NCI-H1694 (cell line): ENCODE data around the gene KCNK2.

Source experiments
- DNase-seq: peaks from one replicate; lab custom pipeline; 2025; lab: John Stamatoyannopoulos, UW

KCNK2 gene, protein sequence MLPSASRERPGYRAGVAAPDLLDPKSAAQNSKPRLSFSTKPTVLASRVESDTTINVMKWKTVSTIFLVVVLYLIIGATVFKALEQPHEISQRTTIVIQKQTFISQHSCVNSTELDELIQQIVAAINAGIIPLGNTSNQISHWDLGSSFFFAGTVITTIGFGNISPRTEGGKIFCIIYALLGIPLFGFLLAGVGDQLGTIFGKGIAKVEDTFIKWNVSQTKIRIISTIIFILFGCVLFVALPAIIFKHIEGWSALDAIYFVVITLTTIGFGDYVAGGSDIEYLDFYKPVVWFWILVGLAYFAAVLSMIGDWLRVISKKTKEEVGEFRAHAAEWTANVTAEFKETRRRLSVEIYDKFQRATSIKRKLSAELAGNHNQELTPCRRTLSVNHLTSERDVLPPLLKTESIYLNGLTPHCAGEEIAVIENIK

DNA sequence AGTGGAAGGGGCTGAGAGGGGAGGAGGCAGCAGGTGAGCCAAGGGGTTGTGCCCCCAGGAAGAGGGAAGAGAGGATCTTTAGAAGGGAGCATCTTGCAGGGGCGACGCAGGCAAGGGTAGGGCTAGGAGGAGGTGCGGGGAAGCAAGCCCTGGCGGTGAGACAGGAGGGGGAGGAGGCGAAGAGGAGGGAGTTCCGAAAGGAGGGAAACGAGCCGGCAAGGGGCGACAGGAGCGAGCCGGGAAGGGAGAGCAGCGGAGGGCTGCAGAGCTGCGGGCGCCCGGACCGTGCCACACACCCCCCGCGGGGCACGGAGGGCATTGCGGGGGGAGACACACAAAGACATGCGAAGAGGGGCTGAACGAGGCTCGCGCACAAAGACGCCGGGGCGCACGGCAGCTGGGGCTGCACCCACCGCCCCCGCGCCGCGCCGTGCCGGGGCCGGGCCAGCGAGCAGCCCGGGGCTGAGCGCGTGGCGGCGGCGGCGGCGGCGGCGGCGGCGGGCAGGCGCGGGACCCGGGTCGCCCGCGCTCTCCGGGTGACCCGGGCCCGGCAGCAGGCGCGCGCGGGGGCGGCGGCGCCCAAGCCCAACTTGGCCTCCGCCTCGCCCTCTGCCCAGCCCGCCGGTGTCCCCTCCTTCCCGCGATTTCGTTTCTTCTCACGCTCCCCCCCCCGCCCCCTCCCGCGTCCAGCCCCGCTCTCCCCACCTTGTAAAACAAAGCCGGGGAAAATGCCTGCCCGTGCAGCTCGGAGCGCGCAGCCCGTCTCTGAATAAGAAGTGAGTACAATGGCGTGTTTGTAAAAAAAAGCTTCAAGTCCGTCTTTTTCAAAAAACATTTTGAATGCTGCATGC, at the start of gene KCNK2:
KCNK2 (plus strand) TSS at position 206 of the 851 bp plus-strand sequence. CDS start 649 bp downstream, outside the sequence.
- DNase-seq = no peak

DNA sequence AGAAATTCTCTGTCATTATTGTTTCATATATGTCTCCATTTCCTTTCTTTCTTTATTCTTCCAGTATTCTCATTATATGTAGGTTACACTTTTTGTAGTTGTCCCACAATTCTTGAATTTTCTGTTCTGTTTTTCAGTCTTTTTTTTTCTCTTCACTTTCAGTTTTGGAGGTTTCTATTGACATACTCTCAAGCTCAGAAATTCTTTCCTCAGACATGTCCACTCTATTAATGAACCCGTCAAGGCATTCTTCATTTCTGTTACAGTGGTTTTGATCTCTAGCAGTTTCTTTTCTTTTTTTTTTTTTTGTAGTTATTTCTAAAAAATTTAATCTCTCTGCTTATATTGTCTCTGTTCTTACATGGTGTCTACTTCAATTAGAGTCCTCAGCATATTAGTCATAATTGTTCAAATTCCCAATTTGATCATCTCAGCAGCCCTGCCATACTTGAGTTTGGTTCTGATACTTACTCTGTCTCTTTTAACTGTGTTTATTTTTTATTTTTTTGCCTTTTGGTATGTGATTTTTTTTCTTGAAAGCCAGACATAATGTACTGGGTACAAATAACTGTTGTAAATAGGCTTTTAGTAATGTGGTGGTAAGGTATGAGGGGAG, 49.5 kb upstream of the KCNK2 start:
- DNase-seq = no peak

DNA sequence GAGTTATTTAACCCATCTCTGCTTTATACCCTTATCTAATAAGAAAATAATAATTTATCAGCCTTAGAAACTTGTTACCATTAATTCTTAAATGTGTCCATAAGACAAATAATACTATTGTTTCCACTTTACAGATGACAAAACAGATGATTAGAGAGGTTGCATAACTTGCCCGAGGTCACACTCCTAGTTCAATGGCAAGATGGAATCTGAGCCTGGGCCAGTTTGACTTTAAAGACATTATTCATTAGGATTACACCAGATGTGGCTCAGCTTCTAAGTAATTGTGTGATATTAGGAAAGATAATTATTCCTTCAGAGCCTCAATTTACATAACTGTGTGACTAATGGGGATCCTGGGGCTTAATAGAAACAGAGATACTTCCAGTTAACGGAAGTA, 42.3 kb upstream of the KCNK2 start:
- DNase-seq = no peak

DNA sequence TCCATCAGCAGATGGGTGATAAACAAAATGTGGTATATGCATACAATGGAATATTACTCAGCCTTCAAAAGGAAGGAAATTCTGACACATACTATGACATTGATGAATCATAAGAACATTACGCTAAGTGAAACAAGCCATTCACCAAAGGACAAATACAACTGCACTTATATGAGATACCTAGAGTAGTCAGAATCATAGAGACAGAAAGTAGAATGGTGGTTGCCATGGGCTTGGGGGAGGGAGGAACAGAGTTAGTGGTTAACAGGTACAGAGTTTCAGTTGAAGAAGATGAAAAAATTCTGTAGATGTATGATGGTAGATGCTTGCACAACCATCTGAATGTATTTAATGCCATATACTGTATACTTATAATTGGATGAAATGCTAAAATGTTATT, 39.1 kb upstream of the KCNK2 start:
- DNase-seq = no peak

DNA sequence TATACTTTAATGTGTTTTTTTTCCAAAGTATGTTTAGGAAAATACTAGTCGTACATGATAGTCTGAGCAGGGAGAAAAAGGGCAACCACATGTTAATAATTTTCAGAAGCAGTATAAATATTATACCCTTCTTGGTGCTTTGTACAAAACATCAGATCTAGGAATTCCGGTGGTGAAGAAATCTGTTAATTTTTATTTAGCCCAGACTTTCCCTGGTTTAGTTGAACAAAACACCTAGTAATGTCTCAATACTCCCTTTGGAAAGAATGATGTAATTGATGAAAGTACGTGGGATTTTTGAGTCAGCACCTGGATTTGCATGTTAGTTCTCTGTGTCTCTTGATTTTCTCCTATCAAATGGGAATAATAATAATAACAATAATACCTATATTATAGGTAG, 38.4 kb upstream of the KCNK2 start:
- no peak for DNase-seq

DNA sequence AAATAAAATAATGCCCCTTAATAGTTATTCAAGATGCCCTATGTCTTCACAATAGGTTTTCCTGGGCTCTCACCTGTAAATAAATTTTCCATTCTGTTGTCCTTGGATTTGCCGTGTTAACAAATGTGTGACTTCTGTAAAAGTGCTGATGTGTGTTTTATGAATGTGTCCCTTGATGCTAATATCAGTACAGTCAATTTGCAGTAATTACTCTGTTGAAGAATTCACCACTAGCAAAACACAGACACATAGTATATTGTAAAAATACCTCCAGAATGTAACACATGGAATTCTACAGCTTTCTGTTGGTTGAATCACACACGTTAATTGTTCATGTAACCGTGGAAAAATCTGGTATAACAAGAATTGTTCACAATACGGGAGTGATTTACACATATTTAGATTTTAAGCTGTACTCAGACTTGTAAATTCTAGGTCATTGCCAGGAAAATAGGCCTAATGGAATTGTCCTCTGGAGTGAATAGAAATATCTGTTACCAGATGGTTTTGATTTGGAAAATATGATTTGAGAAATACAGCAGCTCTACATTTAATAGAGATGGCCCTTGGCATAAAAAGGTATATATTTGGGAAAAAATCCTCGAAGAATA, 36.7 kb upstream of the KCNK2 start:
- no peak for DNase-seq

DNA sequence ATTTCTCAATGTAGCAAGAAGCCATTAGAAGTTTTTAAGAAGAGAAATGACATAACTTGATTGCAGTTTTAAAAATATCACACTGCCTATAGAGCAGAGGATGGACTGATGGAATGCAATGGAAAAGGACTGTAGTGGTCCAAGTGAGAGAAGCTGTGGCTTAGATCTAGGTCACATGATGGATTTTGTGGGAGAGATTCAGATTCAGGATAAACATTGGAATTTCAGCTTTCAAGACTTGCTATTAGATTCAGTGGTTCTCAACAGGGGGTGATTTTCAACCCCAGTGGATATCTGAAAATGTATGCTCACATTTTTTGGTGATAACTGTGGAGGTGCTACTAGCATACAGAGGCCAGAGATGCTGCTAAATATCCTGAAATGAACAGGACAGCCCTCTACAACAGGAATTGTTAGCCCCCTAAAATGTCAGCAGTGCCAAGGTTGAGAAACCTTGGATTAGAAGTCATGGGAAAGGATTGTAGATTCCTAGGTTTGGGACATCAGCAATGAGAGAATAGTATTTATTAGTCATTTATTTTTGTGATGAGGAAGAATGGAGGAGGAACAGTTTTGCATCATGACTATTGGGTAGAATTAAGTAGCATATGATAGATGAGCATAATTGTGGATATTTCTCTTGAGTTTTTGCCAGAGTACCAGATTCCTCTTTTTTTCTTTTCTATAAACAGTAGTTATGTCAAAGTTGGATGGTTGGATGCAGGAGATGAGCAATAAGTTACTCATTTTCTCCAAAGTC, 30.1 kb upstream of the KCNK2 start:
- DNase-seq = no peak

DNA sequence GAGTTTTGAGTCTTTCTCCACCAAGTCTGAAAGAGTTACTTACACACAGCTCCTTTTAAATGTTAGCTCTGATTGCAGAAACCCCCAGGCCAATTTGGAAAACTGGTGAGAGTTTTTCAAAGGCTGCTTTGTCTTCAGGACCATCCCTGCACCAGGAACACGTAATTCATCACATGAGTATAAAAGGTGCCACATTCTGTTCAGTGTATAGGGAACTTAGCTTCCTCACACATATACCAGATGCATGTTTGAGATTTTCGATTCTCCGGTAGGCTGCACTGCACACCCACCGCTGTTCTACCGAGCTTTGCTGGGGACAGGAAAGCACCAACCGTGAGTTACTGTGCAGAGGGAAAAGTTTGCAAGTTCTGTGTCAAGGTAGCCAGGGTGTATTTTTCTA, 28.3 kb upstream of the KCNK2 start:
- no peak for DNase-seq

DNA sequence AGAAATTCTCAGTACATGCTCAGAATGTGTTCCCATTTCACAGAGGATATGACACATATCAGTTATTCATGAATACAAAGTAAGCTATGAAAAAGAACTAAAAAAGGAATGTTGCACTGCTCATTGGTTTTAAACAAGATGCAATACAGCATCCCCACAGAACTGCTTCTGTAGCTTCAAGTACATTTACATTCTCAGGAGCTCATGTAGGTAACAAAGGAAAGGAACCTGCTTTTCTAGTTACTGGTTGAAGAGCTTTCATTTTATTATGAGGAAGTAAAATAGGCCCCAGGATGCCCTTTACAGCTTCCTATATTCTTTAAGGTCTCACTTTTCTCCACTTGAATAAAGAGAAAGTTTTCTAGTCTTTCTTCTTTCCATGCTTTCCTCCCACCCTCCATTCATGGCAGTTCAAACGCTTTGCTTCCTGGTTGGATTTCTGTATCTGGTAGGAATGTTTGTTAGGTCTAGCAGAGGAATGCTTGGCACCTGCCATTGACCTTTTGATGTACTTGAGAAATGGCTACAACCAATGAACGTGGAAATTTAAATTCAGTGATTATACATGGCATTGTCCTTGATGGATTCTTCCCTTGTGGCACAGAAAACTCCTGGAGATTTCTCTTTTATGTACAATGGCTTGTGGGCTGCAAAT, 27.1 kb upstream of the KCNK2 start:
- no peak for DNase-seq

DNA sequence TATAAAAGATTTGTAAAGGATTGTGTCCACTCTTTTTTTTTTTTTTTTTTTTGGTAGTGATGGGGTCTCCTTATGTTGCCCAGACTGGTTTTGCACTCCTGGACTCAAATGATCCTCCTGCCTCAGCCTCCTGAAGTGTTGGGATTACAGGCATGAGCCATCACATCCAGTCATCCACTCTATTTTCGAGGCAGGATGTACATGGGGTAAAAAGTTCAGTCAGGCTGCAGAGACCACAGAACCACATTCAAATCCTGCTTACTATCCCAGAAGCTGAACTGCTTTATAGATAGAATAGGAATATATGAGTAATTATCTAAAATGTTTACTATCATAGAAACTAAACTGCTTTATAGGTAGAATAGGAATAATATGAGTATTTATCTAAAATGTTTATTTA, 26.0 kb upstream of the KCNK2 start:
- DNase-seq = no peak

DNA sequence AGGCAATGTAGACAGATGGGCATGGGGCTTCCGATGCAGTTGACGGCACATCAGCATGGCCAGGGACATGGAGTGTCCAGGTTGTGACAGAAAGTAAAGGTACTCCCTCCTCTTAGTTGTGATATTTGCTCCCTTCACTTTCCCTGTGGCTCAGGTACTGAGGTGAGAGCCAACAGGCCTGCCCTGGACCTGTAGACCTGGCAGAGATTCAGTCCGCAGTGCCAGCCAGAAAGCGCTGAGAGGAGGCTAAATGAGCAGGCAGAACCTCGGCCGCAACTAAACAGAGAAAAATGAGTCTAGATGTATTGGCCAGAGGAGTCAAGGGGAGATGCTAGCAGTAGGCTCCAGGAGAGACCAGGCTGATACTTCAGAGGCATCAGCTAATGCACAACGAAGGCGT, 22.6 kb upstream of the KCNK2 start:
- no peak for DNase-seq

DNA sequence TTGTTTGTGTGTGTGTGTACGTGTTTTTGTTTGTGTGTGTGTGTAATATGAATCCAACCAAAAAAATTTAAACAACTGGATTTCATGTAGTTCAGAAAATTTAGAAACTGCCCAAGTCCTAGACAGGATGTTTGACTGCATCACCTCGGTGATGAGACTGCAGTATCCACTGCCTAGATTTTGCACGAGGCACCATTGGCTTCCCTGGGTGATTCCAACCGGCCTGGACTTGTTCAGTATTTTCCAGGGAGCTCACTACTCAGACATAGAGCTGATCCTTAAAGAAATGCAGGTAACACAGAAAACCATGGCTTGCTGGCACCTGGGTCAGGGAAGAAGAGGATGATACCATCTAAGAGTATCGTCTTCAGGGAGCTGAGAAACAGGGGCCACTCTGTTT, 18.2 kb upstream of the KCNK2 start:
- no peak for DNase-seq

DNA sequence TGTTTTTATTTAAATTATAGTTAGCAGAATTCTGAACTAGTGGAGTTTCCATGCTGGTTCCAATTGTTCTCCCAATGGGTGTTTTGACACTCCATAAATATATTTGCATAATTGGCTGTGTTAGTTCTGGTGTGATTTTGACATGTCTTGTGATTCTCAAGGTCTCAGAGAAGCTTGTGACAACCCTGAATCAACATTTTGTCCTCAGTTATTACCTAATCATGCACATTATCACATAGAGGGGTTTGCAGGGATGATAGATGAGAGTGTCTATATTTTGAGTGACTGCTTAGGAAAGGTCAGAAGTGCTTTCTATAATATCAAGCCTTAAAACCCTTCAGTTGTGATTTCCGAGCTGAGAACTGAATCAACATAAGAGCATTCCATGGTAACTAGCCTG, 11.5 kb upstream of the KCNK2 start:
- no peak for DNase-seq

DNA sequence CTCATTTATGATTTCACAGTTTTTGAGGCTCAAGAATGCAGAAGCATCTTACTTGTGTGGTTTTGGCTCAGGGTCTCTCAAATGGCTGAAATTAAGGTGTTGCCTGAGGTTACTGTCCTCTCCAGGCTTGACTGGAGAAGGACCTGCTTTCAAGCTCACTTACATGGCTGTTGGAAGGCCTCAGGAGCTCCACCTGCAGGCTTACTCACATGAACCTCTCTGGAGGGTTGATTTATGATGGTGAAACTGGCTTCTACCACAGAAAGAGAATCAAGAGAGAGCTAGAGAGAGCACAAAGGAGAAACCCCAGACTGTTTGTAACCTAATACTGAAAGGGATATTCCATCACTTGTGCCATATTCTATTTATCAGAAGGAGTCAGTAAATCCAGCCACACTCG, 6.2 kb upstream of the KCNK2 start:
- DNase-seq = no peak

DNA sequence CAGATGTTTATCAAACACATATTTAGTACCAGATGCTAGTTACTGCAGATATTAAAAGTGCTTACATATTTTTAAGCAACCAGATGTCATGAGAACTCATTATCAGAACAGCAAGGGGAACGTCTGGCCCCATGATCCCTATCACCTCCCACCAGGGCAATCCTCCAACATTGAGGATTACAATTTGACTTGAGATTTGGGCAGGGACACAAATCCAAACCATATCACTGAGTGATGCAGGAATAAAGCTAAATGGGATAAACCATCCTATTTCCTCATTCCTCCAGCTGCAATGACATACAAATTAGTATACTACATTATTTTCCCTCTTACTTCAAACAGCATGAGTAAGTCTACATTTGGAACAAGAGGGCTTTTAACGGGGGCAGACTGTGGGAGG, 3.1 kb upstream of the KCNK2 start:
- peak; percentile 25 for DNase-seq

DNA sequence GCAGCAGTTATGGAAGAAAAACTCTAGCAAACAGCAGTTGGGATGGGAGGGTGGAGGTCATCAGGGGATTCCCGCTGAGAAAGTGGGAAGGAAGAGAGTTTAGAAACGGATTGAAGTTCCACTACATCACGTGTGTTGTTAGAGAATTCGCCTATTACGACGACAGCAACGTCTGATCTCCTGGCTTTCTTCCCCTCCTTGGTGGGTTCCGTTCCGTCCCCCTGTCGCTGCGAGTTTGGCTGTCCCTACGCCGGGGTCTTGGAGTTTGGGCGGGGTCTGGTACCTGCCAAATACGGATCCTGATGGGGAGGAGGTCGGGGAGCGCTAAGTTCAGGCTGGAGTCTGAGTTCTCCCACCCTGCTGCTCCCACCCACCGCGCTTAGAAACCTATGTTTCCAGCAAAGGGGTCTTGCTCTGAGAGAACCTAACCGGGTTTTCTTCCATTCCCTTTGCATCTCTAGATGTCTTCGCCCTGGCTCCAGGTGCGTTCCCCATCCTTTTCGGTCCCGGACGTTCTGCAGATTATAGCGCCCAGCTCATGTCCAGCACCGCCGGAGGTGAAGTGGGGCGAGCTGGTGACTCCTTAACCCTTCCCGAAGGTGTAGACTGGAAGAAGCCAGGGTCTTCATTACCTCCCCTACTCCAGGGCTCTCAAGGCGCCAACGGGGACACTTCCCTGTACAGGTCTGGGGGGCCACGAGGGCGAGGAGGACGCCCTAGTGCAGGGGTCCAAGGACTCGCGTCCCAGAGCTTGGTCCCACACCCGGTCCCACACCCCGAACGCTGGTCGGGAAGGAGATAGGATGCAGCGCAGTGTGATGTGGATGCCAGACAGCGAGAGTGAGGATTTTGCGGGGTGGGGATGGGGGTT, 641 bp upstream of the KCNK2 start:
- no peak for DNase-seq

DNA sequence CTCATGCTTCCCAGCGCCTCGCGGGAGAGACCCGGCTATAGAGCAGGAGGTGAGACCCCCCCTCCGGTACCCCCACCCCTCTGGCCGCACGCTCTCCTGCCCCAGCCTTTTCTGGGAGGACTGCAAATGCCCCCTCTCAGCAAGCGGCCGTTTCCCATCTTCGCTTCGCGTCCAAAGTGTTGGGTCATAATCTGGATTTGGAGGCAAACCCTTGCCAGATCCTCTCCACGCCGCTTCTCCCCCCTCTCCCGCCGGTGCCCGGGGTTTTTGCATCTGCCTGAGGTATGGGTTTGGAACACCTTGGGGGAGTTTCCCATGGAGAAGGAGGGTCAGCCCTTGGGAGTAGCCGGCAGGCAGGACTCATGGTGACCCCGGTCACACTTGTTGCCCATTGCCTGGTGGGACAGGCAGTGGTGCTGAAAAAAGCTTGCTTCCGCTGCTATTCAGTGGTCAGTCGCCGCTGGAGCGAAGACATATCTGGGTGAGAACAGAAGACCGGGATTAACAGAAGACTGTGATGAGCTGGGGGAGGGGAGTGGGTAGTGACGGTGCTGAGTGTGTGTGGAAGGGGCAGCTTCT, 935 bp downstream of the KCNK2 start:
- DNase-seq = no peak

DNA sequence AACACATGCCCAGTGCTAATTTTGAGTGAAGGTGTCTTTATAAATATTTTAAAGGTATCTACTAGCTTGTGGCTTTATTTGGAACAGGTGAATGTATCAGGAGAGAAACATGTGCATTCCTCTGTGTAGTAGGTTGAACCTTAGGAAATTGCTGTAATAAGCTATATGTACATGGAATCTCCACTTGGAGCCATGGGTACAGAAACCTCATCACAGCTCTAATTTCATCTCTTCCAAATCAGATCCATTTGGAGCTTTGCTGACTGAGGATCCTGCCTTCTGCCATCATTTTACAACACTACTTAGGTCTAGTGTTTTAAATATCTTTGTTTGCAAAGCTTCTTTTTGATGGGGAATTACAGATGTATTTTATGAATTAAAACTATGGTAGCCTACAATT, 2.1 kb downstream of the KCNK2 start:
- DNase-seq = no peak

DNA sequence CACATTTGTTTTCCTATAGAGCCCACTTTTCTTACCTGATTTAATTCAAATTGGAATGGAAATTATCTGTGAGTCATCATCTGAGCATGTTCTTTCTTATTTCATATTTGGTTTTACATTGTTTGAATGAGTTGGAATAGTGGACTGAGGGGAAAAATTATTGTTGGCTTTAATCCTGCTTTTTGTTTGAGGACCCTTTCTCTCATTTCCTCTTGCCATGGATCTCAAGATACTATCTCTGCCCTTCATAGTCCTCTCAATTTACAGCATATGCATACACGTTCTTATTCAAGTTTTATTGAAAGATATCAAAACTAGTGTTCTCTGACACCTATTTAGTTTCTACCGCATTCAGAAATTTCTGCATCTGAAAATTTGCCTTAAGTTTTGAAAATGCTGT, 5.1 kb downstream of the KCNK2 start:
- DNase-seq = no peak

DNA sequence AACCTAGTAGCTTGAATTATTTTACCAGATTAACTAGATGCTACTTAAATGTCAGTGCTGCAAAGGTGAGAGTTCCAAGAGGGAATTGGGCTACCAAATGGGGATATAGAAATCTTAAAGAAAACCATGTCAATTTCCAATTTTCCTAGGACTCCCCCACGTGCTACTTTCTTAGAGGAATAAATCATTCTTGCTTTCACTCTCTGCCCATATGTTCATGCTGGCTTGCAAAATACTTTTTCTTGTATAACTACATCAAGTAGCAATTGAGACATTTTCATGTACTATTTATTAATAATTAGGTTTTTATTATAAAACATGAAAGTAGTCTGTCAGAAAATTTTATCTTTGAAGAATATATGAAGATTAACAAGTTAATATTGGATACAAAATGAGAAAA, 11.8 kb downstream of the KCNK2 start:
- no peak for DNase-seq
